Neutrophil (primary cell): Measurements from ENCODE around the gene SNTA1.
"Not testable (repeated sequence)": the region's sequence is repeated elsewhere in the genome, so short reads cannot be mapped to it uniquely, and the experiment has no call there.

Source experiments
- H3K27ac ChIP-seq: fragments of 200-600 bp; sonication (generic); 2 replicates; pipeline ENCODE4 v1.5.1; 2016; ENCODE audit warnings: mild to moderate bottlenecking, moderate library complexity
- H3K27me3 ChIP-seq: fragments of 200-600 bp; sonication (generic); 2 replicates; pipeline ENCODE4 v1.6.0; 2016; ENCODE audit warnings: mild to moderate bottlenecking
- H3K36me3 ChIP-seq: fragments of 200-600 bp; sonication (generic); 2 replicates; pipeline ENCODE4 v1.5.1; 2017
- H3K4me1 ChIP-seq, 2 experiments: fragments of 200-600 bp in 1 of 2; sonication (generic) in 1 of 2; 1 replicate in 1 of 2; 2 replicates in 1 of 2; pipeline versions ENCODE4 v1.5.1 to v1.6.1; 2013 to 2016; ENCODE audit warnings: low read depth in 1 of 2, low read length in 1 of 2, mild to moderate bottlenecking in 1 of 2, moderate library complexity in 1 of 2; ENCODE audit not compliant: control insufficient read depth in 1 of 2, insufficient read depth in 1 of 2
- H3K4me3 ChIP-seq, 2 experiments: fragments of 200-600 bp in 1 of 2; sonication (generic) in 1 of 2; 1 replicate in 1 of 2; 2 replicates in 1 of 2; pipeline ENCODE4 v1.5.1; 2013 to 2016; ENCODE audit warnings: low read depth in 1 of 2, low read length in 1 of 2, mild to moderate bottlenecking in 1 of 2, moderate library complexity in 1 of 2
- H3K9me3 ChIP-seq: fragments of 200-600 bp; sonication (generic); 2 replicates; pipeline ENCODE4 v1.5.1; 2016
- TF ChIP-seq, protein P1 (sequence below): fragments of 200-600 bp; sonication (generic); IDR thresholded peaks from 2 replicates; pipeline ENCODE4 v1.5.1; 2016; ENCODE audit warnings: antibody characterized with exemption

The SNTA1 gene

DNA sequence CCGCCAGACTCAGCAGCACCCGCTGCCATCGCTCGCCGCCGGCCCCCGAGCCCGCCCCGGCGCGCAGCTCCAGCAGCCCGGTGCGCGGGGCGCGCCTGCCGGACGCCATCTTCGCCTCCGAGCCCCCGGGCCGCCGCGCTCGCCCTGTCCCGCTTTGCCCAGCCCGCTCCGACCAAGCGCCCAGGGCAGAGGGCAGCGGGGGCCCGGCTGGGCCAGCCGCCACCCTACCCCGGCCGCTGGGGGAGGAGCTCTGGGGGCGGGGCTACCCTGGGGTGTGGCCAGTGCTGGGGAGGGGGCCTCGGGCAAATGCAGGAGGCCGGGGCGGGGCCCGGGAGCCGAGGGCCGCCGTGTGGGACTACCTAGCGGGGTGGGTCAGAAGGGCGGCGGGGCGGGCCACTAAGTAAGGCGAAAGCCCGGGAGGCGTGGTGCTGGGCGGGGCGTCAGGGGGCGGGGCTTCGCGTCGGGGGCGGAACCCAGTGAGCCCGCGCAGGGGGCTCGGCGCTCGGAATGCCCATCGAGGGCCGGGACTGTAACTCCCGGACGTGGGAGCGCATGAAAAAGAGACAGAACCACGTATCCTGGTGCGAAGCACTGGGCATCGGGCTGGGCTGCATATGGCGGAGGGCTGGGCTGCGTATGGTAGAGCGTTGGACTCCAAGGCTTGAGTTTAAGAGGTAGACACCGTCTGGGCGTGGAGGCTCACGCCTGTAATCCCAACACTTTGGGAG is at the start of gene SNTA1:
Gene SNTA1 (minus strand): TSS at position 252 of the 728 bp plus-strand sequence. CDS start 143 bp downstream, at position 109.
- Histone ChIP-seq H3K36me3 (no peaks in the 10 kb centered on the region), H3K27me3 (peaks cover 29% of the 10 kb centered on the region), H3K27ac (peak within 1 kb of the TSS; percentile 54), H3K4me3 (peak within 1 kb of the TSS; percentile 93), H3K4me1 (peaks cover 9 to 13% of the 10 kb centered on the region in 2 experiments), H3K9me3 (no peaks in the 10 kb centered on the region)
- TF ChIP-seq, protein P1, sequence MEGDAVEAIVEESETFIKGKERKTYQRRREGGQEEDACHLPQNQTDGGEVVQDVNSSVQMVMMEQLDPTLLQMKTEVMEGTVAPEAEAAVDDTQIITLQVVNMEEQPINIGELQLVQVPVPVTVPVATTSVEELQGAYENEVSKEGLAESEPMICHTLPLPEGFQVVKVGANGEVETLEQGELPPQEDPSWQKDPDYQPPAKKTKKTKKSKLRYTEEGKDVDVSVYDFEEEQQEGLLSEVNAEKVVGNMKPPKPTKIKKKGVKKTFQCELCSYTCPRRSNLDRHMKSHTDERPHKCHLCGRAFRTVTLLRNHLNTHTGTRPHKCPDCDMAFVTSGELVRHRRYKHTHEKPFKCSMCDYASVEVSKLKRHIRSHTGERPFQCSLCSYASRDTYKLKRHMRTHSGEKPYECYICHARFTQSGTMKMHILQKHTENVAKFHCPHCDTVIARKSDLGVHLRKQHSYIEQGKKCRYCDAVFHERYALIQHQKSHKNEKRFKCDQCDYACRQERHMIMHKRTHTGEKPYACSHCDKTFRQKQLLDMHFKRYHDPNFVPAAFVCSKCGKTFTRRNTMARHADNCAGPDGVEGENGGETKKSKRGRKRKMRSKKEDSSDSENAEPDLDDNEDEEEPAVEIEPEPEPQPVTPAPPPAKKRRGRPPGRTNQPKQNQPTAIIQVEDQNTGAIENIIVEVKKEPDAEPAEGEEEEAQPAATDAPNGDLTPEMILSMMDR: peak; percentile 35

DNA sequence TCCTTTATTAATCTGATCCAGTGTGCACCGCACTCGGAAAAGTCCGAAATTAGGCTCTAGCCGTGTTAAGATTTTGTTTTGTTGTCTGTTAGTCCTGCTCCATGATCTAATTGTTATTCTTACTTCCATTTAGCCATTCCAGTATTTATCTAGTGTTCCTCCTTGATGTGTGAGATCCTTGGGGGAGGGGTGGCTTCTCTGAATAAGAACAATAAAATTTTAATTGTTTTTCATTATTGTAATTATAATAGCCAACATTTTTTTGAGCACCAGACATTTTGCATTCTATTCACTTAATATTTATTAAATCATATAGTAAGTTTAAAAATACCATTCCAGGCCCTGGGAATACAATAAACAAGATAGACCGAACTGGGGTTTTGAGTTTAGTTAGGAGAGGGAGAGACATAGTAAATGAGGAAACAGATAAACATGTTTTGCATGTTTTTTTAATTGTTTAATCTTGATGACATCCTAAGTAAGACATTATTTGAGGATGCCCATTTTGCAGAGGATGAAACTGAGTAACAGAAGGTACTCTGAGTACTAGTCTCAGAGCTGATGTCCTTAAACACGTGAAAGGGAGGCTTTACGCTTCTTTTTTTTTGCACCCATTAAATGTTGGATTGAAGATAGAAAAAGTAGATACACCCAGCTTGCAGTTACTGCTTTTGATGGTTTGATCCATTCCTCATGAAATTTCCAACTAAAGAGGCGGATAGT is 47.5 kb upstream of the SNTA1 start:
- no peaks in the 10 kb centered on the region for H3K36me3 ChIP-seq
- no peaks in the 10 kb centered on the region for H3K27me3 ChIP-seq
- TF ChIP-seq, protein P1: no peak
- H3K27ac ChIP-seq: peak overlapping the region; percentile 92
- H3K9me3 ChIP-seq: no peaks in the 10 kb centered on the region
- peak overlapping the region; percentile 80 to 94 for H3K4me3 ChIP-seq
- peaks cover 16 to 19% of the 10 kb centered on the region in 2 experiments for H3K4me1 ChIP-seq

DNA sequence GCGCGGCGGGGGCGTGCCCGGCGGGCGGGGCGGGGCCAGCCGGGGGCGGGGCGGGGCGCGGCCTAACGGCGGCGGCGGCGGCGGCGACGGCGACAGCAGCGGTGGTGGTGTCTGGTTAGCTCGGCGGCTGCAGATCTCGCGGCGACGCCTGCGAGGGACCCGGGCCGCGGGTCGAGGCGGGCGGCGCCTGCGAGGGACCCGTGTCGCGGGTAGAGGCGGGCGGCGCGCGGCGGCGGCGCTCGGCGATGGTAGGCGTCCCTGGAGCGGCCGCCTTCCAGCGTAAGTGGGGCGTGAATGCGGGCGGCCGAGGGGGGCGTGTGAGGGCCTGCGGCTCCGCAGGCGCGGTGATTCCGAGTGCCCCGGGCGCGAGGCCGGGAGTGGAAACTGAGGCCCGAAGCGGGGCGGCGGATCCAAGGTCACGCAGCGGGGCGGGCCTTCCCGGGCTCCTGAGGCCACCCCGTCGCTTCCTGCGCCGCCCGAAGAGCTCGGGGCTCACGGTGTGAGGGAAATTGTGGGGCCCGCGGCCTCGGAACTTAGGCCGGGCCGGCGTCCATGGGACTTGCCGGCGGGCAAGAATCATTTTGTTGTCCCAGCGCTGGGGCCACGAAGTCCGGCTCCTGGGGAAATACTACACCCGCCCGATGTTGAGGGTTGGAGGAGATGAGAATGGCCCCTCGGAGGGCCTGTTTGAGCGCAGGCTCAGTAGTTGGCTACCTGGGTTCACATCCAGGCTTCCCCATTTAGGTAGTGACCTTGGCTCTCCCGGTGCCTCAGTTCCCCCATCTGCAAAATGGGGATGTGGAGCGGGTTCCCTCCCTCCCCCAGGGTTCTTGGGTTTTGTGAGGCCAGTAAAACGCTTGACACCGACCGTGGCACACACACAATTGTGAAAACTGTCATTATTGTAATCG is 46.7 kb upstream of the SNTA1 start, which contains the start of gene CBFA2T2:
Gene CBFA2T2 (plus strand): TSS at position 74 of the 911 bp plus-strand sequence. CDS start 172 bp downstream, at position 246.
- peak within 1 kb of the TSS; percentile 80 to 94 for H3K4me3 ChIP-seq
- no peaks in the 10 kb centered on the region for H3K9me3 ChIP-seq
- no peaks in the 10 kb centered on the region for H3K36me3 ChIP-seq
- peaks cover 16 to 17% of the 10 kb centered on the region in 2 experiments for H3K4me1 ChIP-seq
- TF ChIP-seq, protein P1: no peak
- peak within 1 kb of the TSS; percentile 92 for H3K27ac ChIP-seq
- H3K27me3 ChIP-seq: no peaks in the 10 kb centered on the region

DNA sequence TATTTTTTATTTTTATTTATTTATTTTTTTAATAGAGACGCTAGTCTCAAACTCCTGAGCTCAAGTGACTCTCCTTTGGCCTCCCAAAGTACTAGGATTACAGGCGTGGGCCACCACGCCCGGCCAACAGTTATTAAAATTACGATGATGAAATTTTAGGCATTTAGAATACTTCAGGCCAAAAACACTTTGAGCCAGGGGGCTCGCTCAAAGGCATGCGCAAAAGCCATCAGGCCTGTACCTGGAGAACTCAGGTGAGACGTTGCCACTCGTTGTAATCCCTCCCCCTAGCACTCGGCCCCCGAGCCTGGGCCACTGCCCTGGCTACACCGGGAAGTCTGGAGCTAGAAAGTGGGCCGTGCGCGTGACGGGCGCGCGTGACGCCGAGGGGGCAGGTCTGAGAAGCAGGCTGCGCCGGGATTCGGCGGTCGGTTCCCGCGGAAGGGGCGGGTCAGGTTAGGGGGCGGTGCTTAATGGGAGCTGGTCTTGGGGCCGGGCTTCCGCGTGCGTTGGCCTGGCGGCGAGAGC is 46.0 kb upstream of the SNTA1 start:
- H3K4me1 ChIP-seq: peaks cover 16 to 17% of the 10 kb centered on the region in 2 experiments
- H3K36me3 ChIP-seq: no peaks in the 10 kb centered on the region
- H3K9me3 ChIP-seq: no peaks in the 10 kb centered on the region
- peak overlapping the region; percentile 60 to 94 for H3K4me3 ChIP-seq
- H3K27me3 ChIP-seq: no peaks in the 10 kb centered on the region
- H3K27ac ChIP-seq: peak overlapping the region; percentile 92
- TF ChIP-seq, protein P1: peak; percentile 42

DNA sequence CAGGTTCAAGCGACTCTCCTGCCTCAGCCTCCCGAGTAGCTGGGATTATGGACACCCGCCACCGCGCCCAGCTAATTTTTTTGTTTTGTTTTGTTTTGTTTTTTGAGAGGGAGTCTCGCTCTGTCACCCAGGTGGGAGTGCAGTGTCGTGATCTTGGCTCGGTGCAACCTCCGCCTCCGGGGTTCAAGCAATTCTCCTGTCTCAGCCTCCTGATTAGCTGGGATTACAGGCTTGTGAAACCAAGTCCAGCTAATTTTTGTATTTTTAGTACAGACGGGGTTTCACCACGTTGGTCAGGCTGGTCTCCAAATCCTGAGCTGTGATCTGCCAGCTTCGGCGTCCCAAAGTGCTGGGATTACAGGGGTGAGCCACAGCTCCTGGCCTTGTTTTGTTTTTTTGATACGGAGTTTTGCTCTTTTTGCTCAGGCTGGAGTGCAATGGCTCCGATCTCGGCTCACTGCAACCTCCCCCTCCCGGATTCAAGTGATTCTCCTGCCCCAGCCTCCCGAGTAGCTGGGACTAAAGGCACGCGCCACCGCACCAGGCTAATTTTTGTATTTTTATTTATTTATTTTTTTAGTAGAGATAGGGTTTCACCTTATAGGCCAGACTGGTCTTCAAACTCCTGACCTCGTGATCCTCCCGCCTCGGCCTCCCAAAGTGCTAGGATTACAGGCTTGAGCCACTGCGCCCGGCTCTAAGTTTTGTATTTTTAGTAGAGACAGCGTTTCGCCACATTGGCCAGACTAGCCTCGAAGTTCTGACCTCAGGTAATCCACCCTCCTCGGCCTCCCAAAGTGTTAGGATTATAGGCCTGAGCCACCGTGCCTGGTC is 45.3 kb upstream of the SNTA1 start:
- Histone ChIP-seq H3K27ac (peak overlapping the region; percentile 92), H3K4me3 (peak overlapping the region; percentile 60 to 94), H3K4me1 (peaks cover 16 to 17% of the 10 kb centered on the region in 2 experiments)
- H3K9me3 ChIP-seq, H3K36me3 ChIP-seq, H3K27me3 ChIP-seq: not testable (repeated sequence)
